ENCODE results near the gene TM9SF2.

The TM9SF2 gene

DNA sequence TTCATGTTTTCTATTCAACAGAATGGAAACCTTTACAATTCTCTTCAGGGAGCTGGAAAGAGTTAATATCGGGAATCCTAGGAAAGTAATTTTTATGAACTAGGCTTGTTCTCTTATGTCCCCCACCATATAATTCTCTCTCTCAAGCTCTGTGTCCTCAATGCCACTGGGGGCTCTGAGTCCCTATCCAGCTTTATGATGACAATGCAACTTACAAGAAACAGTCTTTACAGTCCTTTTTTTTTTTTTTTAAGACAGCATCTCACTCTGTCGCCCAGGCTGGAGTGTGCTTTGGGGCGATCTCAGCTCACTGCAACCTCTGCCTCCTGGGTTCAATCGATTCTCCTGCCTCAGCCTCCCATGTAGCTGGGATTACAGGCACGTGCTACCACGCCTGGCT lies 31.2 kb upstream of the TM9SF2 start:
- peaks cover 6 to 7% of the 10 kb centered on the region in 2 donors for H3K4me1 ChIP-seq (ENCODE audit: control insufficient read depth in 1 of 2, insufficient read depth in 2 of 2, low read length in 2 of 2)
- no peaks in the 10 kb centered on the region for H3K36me3 ChIP-seq (ENCODE audit: control insufficient read depth in 1 of 2, insufficient read depth in 2 of 2, low read length in 2 of 2)
- no peak overlapping the region for H3K27ac ChIP-seq (ENCODE audit: low read depth, low read length)
- H3K9me3 ChIP-seq (ENCODE audit: control insufficient read depth in 1 of 2, low read length in 2 of 2), result no peaks in the 10 kb centered on the region
- H3K27me3 ChIP-seq (ENCODE audit: control insufficient read depth in 1 of 2, insufficient read depth in 2 of 2, low read length in 2 of 2), result no peaks in the 10 kb centered on the region
- H3K9ac ChIP-seq (ENCODE audit: low read depth in 1 of 2, low read length in 2 of 2), result no peak overlapping the region
- no peak overlapping the region for H3K4me3 ChIP-seq (ENCODE audit: low read depth in 1 of 2, low read length in 2 of 2)

- no peak overlapping the region for H3K9ac ChIP-seq (ENCODE audit: low read depth in 1 of 2, low read length in 2 of 2)
- no peaks in the 10 kb centered on the region for H3K27me3 ChIP-seq (ENCODE audit: control insufficient read depth in 1 of 2, insufficient read depth in 2 of 2, low read length in 2 of 2)
- H3K9me3 ChIP-seq (ENCODE audit: control insufficient read depth in 1 of 2, low read length in 2 of 2), result no peaks in the 10 kb centered on the region
- H3K4me1 ChIP-seq (ENCODE audit: control insufficient read depth in 1 of 2, insufficient read depth in 2 of 2, low read length in 2 of 2), result peaks cover 0 to 4% of the 10 kb centered on the region in 2 donors
- no peak overlapping the region for H3K27ac ChIP-seq (ENCODE audit: low read depth, low read length)
- no peaks in the 10 kb centered on the region for H3K36me3 ChIP-seq (ENCODE audit: control insufficient read depth in 1 of 2, insufficient read depth in 2 of 2, low read length in 2 of 2)
- no peak overlapping the region for H3K4me3 ChIP-seq (ENCODE audit: low read depth in 1 of 2, low read length in 2 of 2)
These were observed 29.8 kb upstream of the TM9SF2 start for GRCh38 chr13:99471221-99472121.

GRCh38 chr13:99472122-99472440 lies 29.2 kb upstream of the TM9SF2 start:
- H3K9ac ChIP-seq (ENCODE audit: low read depth in 1 of 2, low read length in 2 of 2), result no peak overlapping the region
- H3K27me3 ChIP-seq (ENCODE audit: control insufficient read depth in 1 of 2, insufficient read depth in 2 of 2, low read length in 2 of 2), result no peaks in the 10 kb centered on the region
- no peak overlapping the region for H3K4me3 ChIP-seq (ENCODE audit: low read depth in 1 of 2, low read length in 2 of 2)
- no peak overlapping the region for H3K27ac ChIP-seq (ENCODE audit: low read depth, low read length)
- H3K4me1 ChIP-seq (ENCODE audit: control insufficient read depth in 1 of 2, insufficient read depth in 2 of 2, low read length in 2 of 2), result peaks cover 0 to 4% of the 10 kb centered on the region in 2 donors
- H3K36me3 ChIP-seq (ENCODE audit: control insufficient read depth in 1 of 2, insufficient read depth in 2 of 2, low read length in 2 of 2), result no peaks in the 10 kb centered on the region
- no peaks in the 10 kb centered on the region for H3K9me3 ChIP-seq (ENCODE audit: control insufficient read depth in 1 of 2, low read length in 2 of 2)

DNA sequence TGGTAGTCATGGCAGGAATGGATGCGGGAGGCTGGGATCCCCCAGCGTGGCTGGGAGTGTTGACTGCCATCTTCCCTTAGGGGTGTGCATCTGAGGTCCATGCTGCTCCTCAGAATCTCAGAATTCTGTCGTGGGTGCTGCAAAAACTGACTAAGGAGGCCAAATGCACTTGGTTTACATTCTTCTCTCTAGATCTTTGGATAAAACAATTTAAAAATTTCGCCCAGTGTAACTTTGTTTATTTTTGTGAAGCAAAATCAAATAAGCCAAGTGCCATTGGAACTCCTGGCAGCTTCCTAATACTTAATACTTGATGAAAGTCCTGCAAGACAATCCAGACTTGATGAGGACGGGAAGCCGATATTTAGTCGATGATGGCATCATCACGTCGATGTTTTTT lies 27.8 kb upstream of the TM9SF2 start:
- Histone ChIP-seq H3K27ac (ENCODE audit: low read depth, low read length) (no peak overlapping the region), H3K9me3 (ENCODE audit: control insufficient read depth in 1 of 2, low read length in 2 of 2) (no peaks in the 10 kb centered on the region), H3K4me3 (ENCODE audit: low read depth in 1 of 2, low read length in 2 of 2) (no peak overlapping the region), H3K4me1 (ENCODE audit: control insufficient read depth in 1 of 2, insufficient read depth in 2 of 2, low read length in 2 of 2) (no peaks in the 10 kb centered on the region), H3K36me3 (ENCODE audit: control insufficient read depth in 1 of 2, insufficient read depth in 2 of 2, low read length in 2 of 2) (no peaks in the 10 kb centered on the region), H3K9ac (ENCODE audit: low read depth in 1 of 2, low read length in 2 of 2) (no peak overlapping the region), H3K27me3 (ENCODE audit: control insufficient read depth in 1 of 2, insufficient read depth in 2 of 2, low read length in 2 of 2) (no peaks in the 10 kb centered on the region)

GRCh38 chr13:99476648-99477047 lies 24.6 kb upstream of the TM9SF2 start:
- H3K27me3 ChIP-seq (ENCODE audit: control insufficient read depth in 1 of 2, insufficient read depth in 2 of 2, low read length in 2 of 2), result no peaks in the 10 kb centered on the region
- no peaks in the 10 kb centered on the region for H3K9me3 ChIP-seq (ENCODE audit: control insufficient read depth in 1 of 2, low read length in 2 of 2)
- no peak overlapping the region for H3K4me3 ChIP-seq (ENCODE audit: low read depth in 1 of 2, low read length in 2 of 2)
- H3K27ac ChIP-seq (ENCODE audit: low read depth, low read length), result no peak overlapping the region
- H3K36me3 ChIP-seq (ENCODE audit: control insufficient read depth in 1 of 2, insufficient read depth in 2 of 2, low read length in 2 of 2), result no peaks in the 10 kb centered on the region
- H3K9ac ChIP-seq (ENCODE audit: low read depth in 1 of 2, low read length in 2 of 2), result no peak overlapping the region
- no peaks in the 10 kb centered on the region for H3K4me1 ChIP-seq (ENCODE audit: control insufficient read depth in 1 of 2, insufficient read depth in 2 of 2, low read length in 2 of 2)

DNA sequence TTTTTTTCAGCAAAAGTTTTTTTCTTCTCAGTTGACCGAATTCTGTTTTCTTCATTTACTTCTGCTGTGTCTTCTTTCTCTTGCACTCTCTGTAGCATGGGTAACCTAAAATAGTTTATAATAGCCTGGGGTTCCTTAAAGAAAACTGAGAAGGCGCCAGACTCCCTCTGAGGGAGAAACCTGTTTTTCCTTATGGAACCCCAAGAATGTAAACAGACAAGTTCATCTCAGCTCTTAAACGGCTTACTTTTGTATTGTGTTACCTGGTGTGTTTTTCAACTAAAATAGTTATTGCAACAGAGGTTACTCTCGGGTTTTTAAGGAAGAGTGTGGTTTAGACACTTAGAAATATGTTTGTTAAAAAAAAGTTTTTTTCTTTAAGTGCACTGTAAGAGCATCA lies 23.8 kb upstream of the TM9SF2 start:
- H3K27ac ChIP-seq (ENCODE audit: low read depth, low read length), result no peak overlapping the region
- no peaks in the 10 kb centered on the region for H3K9me3 ChIP-seq (ENCODE audit: control insufficient read depth in 1 of 2, low read length in 2 of 2)
- H3K4me3 ChIP-seq (ENCODE audit: low read depth in 1 of 2, low read length in 2 of 2), result no peak overlapping the region
- H3K36me3 ChIP-seq (ENCODE audit: control insufficient read depth in 1 of 2, insufficient read depth in 2 of 2, low read length in 2 of 2), result no peaks in the 10 kb centered on the region
- no peaks in the 10 kb centered on the region for H3K4me1 ChIP-seq (ENCODE audit: control insufficient read depth in 1 of 2, insufficient read depth in 2 of 2, low read length in 2 of 2)
- H3K9ac ChIP-seq (ENCODE audit: low read depth in 1 of 2, low read length in 2 of 2), result no peak overlapping the region
- H3K27me3 ChIP-seq (ENCODE audit: control insufficient read depth in 1 of 2, insufficient read depth in 2 of 2, low read length in 2 of 2), result no peaks in the 10 kb centered on the region

DNA sequence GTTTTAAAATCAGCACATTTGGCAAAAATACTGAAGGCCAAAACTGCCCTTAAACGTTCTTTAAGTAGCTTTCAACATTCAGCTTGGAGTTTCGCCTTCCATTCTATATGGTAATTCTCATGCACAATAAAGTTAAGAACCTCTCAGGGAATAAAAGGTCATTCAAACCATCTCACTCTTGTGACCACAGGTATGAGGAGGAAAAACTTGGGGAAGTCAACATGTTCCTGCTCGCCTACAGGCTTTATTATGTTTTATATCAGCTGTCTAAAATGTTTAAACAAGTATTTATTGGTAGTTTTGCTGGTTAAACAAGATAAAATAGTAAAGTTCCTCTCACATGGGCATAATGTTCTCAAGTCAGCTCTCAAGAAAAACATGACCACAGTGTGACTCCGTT lies 19.9 kb upstream of the TM9SF2 start:
- Histone ChIP-seq H3K27ac (ENCODE audit: low read depth, low read length) (no peak overlapping the region), H3K9ac (ENCODE audit: low read depth in 1 of 2, low read length in 2 of 2) (no peak overlapping the region), H3K4me1 (ENCODE audit: control insufficient read depth in 1 of 2, insufficient read depth in 2 of 2, low read length in 2 of 2) (peaks cover 0 to 5% of the 10 kb centered on the region in 2 donors), H3K36me3 (ENCODE audit: control insufficient read depth in 1 of 2, insufficient read depth in 2 of 2, low read length in 2 of 2) (no peaks in the 10 kb centered on the region), H3K4me3 (ENCODE audit: low read depth in 1 of 2, low read length in 2 of 2) (no peak overlapping the region), H3K9me3 (ENCODE audit: control insufficient read depth in 1 of 2, low read length in 2 of 2) (no peaks in the 10 kb centered on the region), H3K27me3 (ENCODE audit: control insufficient read depth in 1 of 2, insufficient read depth in 2 of 2, low read length in 2 of 2) (no peaks in the 10 kb centered on the region)

DNA sequence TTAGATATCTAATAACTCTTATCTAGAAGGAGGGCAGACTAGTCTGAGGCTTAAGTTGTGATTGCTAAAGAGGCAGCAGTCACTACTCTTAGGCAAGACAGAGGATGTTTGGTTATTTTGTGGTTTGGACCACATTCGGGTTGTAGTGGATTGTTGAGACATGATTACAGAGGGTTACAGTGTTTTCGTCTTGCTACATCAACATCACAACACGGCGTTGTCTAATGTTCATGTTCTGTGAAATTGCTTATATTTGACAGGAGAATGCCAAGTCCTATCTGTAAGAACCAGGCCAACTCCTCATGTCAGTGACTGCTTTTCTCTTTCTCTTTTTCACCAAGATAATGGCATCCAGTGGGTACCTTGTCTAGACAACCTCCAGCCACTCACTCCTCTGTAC lies 16.8 kb upstream of the TM9SF2 start:
- Histone ChIP-seq H3K9ac (ENCODE audit: low read depth in 1 of 2, low read length in 2 of 2) (no peak overlapping the region), H3K9me3 (ENCODE audit: control insufficient read depth in 1 of 2, low read length in 2 of 2) (peaks cover 3 to 4% of the 10 kb centered on the region in 2 donors), H3K27ac (ENCODE audit: low read depth, low read length) (no peak overlapping the region), H3K27me3 (ENCODE audit: control insufficient read depth in 1 of 2, insufficient read depth in 2 of 2, low read length in 2 of 2) (no peaks in the 10 kb centered on the region), H3K36me3 (ENCODE audit: control insufficient read depth in 1 of 2, insufficient read depth in 2 of 2, low read length in 2 of 2) (peaks cover 0 to 6% of the 10 kb centered on the region in 2 donors), H3K4me1 (ENCODE audit: control insufficient read depth in 1 of 2, insufficient read depth in 2 of 2, low read length in 2 of 2) (peaks cover 0 to 5% of the 10 kb centered on the region in 2 donors), H3K4me3 (ENCODE audit: low read depth in 1 of 2, low read length in 2 of 2) (no peak overlapping the region)

DNA sequence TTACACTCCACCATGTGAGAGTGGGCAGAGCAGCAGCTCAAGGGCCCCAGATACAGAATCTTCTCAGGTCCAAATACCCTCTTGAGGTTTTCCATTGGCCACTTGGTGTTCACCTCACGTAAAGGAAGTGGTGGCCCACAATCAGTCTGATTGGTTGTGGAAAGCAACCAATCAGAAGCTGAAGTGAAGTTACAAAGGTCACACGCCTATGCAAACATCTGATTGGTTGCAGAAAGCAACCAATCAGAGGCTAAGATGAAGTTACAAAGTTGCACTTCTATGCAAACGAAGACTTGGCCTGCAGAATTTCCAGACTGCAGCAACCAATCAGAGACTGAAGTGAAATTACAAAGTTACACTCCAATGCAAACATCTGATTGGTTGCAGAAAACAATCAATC lies 14.3 kb upstream of the TM9SF2 start:
- H3K4me3 ChIP-seq (ENCODE audit: low read depth in 1 of 2, low read length in 2 of 2), result no peak overlapping the region

DNA sequence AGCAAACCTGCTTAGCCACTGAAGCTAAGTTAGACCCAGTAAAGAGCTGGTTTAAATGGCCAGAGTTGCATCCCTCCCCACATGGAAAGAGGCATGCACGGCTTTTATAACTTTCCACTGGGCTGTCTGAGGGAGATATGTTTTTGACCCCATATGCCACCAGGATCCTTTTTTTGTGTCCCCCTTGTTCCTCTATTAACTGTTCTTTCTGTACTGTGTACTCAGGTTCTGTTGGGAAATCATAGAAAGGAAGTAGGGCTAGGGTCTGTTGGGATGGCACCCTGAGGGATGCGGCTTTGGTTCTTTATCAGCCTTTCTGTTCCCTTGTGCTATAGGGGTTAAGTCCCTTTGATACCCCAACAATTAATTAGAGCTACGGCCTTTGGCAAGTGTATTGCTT lies 12.2 kb upstream of the TM9SF2 start:
- Histone ChIP-seq H3K27me3 (ENCODE audit: control insufficient read depth in 1 of 2, insufficient read depth in 2 of 2, low read length in 2 of 2) (no peaks in the 10 kb centered on the region), H3K27ac (ENCODE audit: low read depth, low read length) (no peak overlapping the region), H3K36me3 (ENCODE audit: control insufficient read depth in 1 of 2, insufficient read depth in 2 of 2, low read length in 2 of 2) (peaks cover 0 to 6% of the 10 kb centered on the region in 2 donors), H3K4me3 (ENCODE audit: low read depth in 1 of 2, low read length in 2 of 2) (no peak overlapping the region), H3K4me1 (ENCODE audit: control insufficient read depth in 1 of 2, insufficient read depth in 2 of 2, low read length in 2 of 2) (peaks cover 0 to 5% of the 10 kb centered on the region in 2 donors), H3K9me3 (ENCODE audit: control insufficient read depth in 1 of 2, low read length in 2 of 2) (peaks cover 3 to 4% of the 10 kb centered on the region in 2 donors), H3K9ac (ENCODE audit: low read depth in 1 of 2, low read length in 2 of 2) (no peak overlapping the region)

More for the DNA sequence above, 14.3 kb upstream of the TM9SF2 start:
- Histone ChIP-seq H3K4me1 (ENCODE audit: control insufficient read depth in 1 of 2, insufficient read depth in 2 of 2, low read length in 2 of 2) (peaks cover 0 to 5% of the 10 kb centered on the region in 2 donors), H3K27ac (ENCODE audit: low read depth, low read length) (no peak overlapping the region), H3K9me3 (ENCODE audit: control insufficient read depth in 1 of 2, low read length in 2 of 2) (peaks cover 3 to 4% of the 10 kb centered on the region in 2 donors), H3K9ac (ENCODE audit: low read depth in 1 of 2, low read length in 2 of 2) (no peak overlapping the region), H3K36me3 (ENCODE audit: control insufficient read depth in 1 of 2, insufficient read depth in 2 of 2, low read length in 2 of 2) (peaks cover 0 to 6% of the 10 kb centered on the region in 2 donors), H3K27me3 (ENCODE audit: control insufficient read depth in 1 of 2, insufficient read depth in 2 of 2, low read length in 2 of 2) (no peaks in the 10 kb centered on the region)
